GM18517 (cell line): ENCODE results near the gene ECE1.

Experiments used
- ATAC-seq: cut with Tn5 transposase; IDR thresholded peaks from one replicate; pipeline ENCODE4 v1.9.1; 2021; ENCODE audit warnings: mild to moderate bottlenecking, moderate library complexity; ENCODE audit not compliant: unreplicated experiment

The ECE1 gene

GRCh38 chr1:21269461-21270085 is 20.7 kb downstream of the ECE1 start:
- ATAC-seq = no peak

DNA sequence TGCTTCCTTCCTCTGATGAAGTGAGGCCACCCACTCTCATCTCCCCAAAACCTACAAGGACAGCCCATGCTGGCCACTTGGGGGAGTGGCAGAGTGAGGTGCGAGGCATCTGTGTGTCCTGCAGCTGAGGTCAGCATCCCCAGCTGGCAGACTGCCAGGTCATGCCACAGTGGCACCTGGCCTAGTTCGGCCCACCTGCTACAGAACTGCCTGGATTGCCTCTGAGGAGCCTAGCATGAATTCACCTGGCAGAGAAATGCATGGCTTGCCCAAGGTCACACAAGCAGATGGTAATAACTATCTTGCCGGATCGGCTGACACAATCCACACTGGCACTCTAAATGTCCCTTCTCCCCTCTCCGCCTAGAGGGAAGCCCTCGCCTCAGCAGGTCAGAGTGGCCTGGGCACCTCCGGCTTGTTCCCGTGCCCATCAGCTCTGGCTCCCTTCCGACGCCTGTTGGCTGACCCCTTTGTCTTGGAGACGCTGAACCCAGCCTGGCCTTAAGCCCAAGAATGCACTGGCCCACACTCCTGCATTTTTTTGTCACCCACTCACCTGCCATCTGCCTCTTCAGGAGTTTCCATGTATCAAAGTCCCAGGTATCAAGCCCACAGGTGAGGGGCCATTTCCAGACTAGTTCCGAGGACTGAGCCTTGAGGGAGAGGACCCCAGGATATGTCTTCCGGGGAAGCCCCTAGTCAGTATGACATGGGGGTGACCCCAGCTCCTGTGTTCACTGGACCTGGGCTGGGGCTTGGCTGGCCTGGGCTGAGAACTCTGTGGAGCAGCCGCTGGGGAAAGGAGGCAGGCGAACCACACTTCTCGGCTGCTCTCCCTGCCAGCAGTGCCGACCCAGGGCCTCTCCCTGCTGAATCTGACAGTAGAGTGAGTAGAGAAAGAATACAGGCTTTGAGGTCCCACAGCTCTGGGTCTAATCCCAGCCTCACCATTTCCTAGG is 21.7 kb downstream of the ECE1 start:
- ATAC-seq = no peak

DNA sequence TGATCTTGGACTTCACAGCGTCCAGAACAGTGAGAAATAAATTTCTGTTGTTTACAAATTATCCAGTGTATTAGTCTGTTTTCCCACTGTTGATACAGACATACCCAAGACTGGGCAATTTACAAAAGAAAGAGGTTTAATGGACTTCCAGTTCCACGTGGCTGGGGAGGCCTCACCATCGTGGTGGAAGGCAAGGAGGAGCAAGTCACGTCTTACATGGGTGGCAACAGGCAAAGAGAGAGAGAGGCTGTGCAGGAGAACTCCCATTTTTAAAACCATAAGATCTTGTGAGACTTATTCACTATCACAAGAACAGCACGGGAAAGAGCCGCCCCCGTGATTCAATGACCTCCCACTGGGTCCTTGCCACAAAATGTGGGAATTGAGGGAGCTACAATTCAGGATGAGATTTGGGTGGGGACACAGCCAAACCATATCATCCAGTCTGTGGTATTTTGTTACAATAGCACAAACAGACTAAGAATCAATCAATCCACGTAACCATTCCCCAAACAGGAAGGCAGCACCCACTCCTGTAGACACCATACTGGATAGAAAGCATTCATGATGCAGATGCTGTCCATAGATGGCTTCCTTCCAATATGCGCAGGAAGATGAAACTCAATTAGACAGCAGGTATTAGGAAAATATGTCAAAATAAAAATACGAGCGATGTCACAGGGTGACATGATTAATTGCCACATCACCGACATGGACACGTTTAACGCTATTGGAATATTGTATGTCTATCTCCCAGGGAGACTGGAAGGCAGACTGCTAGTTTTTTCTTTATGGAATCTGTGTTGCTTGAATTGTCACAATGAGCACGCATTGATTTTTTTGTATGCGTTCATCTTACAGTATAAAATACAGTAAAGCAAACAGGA is 22.8 kb downstream of the ECE1 start:
- ATAC-seq = no peak

- ATAC-seq = no peak
These were observed 24.0 kb downstream of the ECE1 start for GRCh38 chr1:21266119-21266774.

DNA sequence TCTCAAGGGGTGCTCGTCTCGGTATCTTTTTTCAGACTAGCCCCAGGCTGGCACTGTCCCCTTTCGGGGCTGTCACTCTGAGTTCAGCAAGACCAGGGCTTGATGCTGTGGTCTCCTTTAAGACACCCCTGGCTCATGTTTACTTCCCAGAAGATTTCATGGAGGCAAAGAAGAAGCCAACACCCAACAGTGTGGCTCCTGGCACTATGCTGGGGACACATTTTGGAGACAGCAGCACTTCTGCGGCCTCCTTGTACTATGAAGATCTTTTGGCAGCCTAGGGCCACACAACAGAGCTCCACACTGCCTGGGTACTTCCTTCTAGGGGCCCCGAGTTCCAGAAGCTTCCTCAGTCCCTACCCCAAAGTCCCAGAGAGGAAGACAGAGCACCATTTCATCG is 24.6 kb downstream of the ECE1 start:
- ATAC-seq = no peak

GRCh38 chr1:21264898-21265297 is 25.4 kb downstream of the ECE1 start:
- ATAC-seq = no peak

- no peak for ATAC-seq
These were observed 26.5 kb downstream of the ECE1 start for GRCh38 chr1:21263653-21264225.

GRCh38 chr1:21263052-21263429 is 27.2 kb downstream of the ECE1 start:
- no peak for ATAC-seq

DNA sequence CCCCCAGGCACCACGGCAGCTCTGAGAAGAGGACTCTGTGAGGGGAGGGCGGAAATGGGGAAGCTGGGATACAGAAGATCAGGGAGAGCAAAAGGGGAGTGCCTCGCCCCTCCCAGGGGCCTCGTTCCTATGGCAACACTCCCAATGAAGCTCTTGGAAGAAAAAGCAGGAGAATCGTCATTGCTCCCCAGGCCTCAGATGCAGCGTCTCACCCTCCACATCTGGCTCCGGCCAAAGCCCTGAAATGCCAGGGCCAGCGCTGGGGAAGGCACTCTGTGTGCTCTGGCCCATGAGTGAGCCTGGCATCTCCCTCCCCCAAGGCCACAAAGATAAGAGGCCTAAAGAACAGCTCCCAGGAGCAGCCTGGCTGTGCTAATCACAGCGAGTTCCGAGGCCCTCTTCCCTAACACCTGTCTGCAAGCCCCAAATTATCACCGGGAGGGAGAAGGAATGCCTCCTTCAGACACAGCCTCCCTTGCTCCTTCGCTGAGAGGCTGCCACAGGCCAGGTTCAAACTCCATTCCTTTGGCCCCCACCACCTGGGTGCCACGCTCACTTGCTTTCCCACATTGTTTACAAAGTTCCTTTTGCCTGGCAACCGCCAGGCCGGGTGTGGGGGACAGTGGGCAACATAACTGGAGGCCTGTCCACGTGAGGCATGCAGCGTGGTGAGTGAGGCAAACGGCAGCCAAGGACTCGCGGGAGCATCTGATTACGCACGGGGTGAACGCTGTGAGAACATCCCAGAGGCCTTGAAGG is 27.8 kb downstream of the ECE1 start:
- ATAC-seq = no peak

DNA sequence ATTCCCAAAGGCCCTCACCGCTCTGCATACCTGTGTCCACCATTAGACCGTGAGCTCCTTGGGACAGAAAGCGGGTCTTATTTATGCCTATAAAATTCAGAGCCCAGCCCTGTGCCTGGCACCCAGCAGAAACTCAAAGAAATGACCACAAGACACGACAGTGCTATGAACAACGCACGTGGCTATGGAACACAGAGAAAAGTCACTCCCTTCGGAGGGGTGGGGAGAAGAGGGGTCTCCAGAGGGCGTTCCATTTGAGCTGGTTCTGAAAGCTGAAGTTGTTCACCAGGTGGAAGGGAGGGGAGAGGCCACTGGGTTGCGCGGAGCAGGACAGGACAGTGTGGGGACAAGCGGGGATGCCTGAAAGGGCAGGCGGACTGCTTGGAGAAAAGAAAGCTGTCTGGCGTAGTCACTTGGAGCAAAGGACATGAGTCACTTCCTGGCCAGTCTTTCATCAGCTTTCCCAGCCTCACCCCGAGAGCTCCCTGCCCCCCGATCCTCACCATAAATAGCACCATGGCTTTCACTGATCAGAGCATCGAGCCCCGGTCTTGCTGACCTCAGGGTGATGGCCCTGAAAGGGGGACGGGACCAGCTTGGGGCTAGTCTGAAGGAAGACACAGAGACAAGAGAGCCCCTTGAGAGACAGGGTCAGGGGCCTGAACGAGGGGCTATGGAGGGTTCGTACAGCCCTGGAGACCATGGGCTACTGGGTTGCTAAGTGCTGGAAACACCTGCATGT is 28.5 kb downstream of the ECE1 start:
- no peak for ATAC-seq

- ATAC-seq = no peak
These were observed 29.7 kb downstream of the ECE1 start for GRCh38 chr1:21260405-21261125.

- no peak for ATAC-seq
These were observed 30.8 kb downstream of the ECE1 start for GRCh38 chr1:21259316-21260076.

DNA sequence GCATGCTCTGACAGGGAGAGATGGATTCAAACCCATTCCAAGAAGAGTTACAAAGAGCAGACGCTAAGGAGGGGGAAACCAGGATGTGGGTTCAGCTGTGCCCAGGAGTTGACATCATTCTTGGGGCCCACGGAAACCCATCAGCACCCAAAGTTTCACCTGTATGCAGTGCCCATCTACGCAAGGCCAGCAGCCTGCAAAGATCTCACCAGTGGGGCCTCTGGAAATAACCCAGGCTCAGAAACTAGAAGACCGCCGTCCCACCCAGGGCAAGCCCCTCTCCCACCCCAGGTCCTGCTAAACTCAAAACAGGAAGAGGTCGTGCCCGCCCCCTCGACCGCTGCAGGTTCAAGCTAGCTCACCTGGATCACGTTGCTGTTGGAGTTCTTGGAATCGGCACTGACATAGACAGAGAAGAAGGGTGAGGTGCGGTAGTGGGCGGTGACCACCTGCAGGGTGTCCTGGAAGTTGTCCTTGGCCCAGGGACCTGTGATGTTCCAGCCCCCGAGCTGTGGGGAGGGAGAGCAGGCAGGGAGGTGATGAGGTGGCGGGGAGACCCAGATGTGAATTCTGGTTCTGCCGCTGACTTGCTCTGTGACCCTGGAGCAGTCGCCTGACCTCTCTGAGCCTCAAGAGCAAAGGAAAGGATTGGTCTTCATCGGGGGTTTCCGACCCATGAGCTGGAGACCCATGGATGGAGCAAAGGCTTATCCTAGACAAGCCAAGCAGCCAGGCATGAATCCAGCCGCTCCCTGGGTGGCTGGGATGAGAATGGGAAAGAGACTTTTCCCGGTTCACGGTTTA is 31.7 kb downstream of the ECE1 start:
- ATAC-seq = no peak

DNA sequence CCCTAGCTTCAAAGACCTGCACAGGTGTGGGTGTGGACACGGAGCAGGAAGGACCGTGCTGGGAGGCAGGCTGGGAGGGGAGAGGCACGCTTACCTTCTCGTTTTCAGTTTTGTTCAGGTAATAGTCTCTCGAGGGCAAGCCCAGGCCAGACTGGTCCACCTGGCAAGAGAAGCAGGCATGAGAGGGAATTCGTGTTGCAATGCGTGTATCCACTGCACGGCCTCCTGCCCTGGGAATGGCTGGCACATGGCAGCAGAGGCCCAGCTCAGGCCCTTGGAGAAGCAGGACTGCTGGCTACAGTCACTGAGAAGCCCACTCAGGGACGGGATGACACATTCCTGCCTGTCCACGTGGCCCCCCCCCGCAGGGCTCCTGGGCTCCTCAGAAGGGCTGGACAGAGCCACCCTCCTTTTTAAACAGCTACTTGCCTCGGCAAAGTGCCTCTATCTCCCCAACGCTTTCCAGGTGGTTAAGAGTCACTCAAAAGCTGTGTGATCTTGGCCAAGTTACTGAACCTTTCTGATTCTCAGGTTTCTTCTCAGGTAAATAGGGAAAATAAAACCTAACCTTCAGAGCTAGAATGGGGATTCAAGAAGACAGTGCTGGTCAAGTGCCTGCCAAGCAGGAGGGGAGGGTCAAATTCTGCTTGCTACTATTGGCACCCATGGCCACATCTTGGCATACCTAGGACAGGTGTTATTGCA is 32.7 kb downstream of the ECE1 start:
- no peak for ATAC-seq

DNA sequence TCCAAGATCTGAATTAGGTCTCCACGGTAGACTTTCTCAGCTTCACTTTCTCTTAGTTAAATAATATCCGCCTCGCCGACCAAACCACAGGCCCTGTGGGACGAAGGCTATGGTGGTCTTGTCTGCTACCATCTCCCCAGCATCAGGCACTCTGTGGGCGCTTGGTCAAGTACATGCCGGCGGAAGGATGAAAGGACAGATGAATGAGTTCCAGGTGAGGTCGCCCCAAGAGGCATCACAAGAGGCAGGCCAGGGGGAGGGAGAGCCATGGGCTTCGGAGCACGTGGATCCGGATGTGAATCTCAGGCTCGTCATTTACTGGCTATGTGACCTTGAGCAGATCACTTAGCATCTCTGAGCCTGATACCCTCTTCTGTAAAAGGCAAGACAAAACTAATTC is 33.5 kb downstream of the ECE1 start:
- no peak for ATAC-seq

DNA sequence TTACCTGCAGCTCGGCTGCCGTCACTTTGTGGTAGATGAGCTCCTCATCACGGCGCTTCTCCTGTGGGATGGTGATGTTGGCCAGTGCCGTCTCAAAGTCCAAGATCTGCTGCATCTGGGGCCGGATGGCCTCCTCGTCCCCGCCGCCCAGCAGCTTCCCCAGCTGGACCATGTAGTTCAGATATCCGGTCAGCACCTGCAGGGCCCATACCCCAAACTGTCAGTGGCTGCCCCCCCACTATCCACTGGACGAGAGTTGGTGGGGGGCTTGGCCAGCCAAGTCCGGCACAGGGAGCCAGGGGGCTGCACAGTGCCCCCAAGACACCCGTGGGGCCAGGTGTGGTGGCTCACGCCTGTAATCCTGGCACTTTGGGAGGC is 34.3 kb downstream of the ECE1 start:
- ATAC-seq = no peak
